Measurements from ENCODE around the gene ERP44.

The ERP44 gene

GRCh38 chr9:100092066-100092465, 6.7 kb downstream of the ERP44 start:
- DNase-seq, result no peak
- Histone ChIP-seq H3K27me3 (replicated peaks in 2 of 5; ENCODE audit: control insufficient read depth in 4 of 5, insufficient read depth in 5 of 5, low read length in 4 of 5) (no peaks in the 10 kb centered on the region), H3K4me1 (ENCODE audit: control extremely low read depth in 1 of 4, control insufficient read depth in 4 of 4, insufficient read depth in 4 of 4, low read length in 3 of 4) (peaks cover 3 to 17% (median 13%) of the 10 kb centered on the region in 4 experiments), H3K27ac (ENCODE audit: insufficient read depth in 1 of 2, low read depth in 1 of 2, low read length in 2 of 2, poor library complexity in 1 of 2, severe bottlenecking in 2 of 2) (no peak overlapping the region), H3K4me3 (ENCODE audit: control insufficient read depth in 1 of 7, extremely low read depth in 1 of 7, insufficient read depth in 4 of 7, low read depth in 2 of 7, low read length in 6 of 7) (no peak overlapping the region), H3K36me3 (ENCODE audit: control insufficient read depth in 4 of 4, insufficient read depth in 4 of 4, low read length in 3 of 4) (no peaks in the 10 kb centered on the region), H3K9me3 (ENCODE audit: control extremely low read depth in 1 of 5, control insufficient read depth in 4 of 5, insufficient read depth in 2 of 5, low read depth in 1 of 5, low read length in 4 of 5) (no peaks in the 10 kb centered on the region)
- WGBS (ENCODE audit: insufficient coverage), result no CpG with 5 or more reads among the region's 1 CpG
- CTCF ChIA-PET, result no interaction called here
- POLR2A ChIA-PET, result no interaction called here

- no peak overlapping the region for H3K27ac ChIP-seq (ENCODE audit: insufficient read depth in 1 of 2, low read depth in 1 of 2, low read length in 2 of 2, poor library complexity in 1 of 2, severe bottlenecking in 2 of 2)
- H3K36me3 ChIP-seq (ENCODE audit: control insufficient read depth in 4 of 4, insufficient read depth in 4 of 4, low read length in 3 of 4), result no peaks in the 10 kb centered on the region
- H3K9me3 ChIP-seq (ENCODE audit: control extremely low read depth in 1 of 5, control insufficient read depth in 4 of 5, insufficient read depth in 2 of 5, low read depth in 1 of 5, low read length in 4 of 5), result no peaks in the 10 kb centered on the region
- DNase-seq, result no peak
- WGBS (ENCODE audit: insufficient coverage), result no CpG with 5 or more reads among the region's 1 CpG
- no peaks in the 10 kb centered on the region for H3K27me3 ChIP-seq (replicated peaks in 2 of 5; ENCODE audit: control insufficient read depth in 4 of 5, insufficient read depth in 5 of 5, low read length in 4 of 5)
- ChIA-PET CTCF (no interaction called here), POLR2A (no interaction called here)
- no peak overlapping the region for H3K4me3 ChIP-seq (ENCODE audit: control insufficient read depth in 1 of 7, extremely low read depth in 1 of 7, insufficient read depth in 4 of 7, low read depth in 2 of 7, low read length in 6 of 7)
- peaks cover 7 to 19% (median 10%) of the 10 kb centered on the region in 4 experiments for H3K4me1 ChIP-seq (ENCODE audit: control extremely low read depth in 1 of 4, control insufficient read depth in 4 of 4, insufficient read depth in 4 of 4, low read length in 3 of 4)
These were observed 7.2 kb downstream of the ERP44 start for GRCh38 chr9:100091650-100092049.

GRCh38 chr9:100090880-100091279, 7.9 kb downstream of the ERP44 start:
- H3K36me3 ChIP-seq (ENCODE audit: control insufficient read depth in 4 of 4, insufficient read depth in 4 of 4, low read length in 3 of 4), result no peaks in the 10 kb centered on the region
- no peaks in the 10 kb centered on the region for H3K9me3 ChIP-seq (ENCODE audit: control extremely low read depth in 1 of 5, control insufficient read depth in 4 of 5, insufficient read depth in 2 of 5, low read depth in 1 of 5, low read length in 4 of 5)
- H3K4me1 ChIP-seq (ENCODE audit: control extremely low read depth in 1 of 4, control insufficient read depth in 4 of 4, insufficient read depth in 4 of 4, low read length in 3 of 4), result peaks cover 8 to 22% (median 9%) of the 10 kb centered on the region in 4 experiments
- no CpG with 5 or more reads among the region's 1 CpG for WGBS (ENCODE audit: insufficient coverage)
- DNase-seq, result no peak
- no peak overlapping the region for H3K27ac ChIP-seq (ENCODE audit: insufficient read depth in 1 of 2, low read depth in 1 of 2, low read length in 2 of 2, poor library complexity in 1 of 2, severe bottlenecking in 2 of 2)
- POLR2A ChIA-PET, result no interaction called here
- no peaks in the 10 kb centered on the region for H3K27me3 ChIP-seq (replicated peaks in 2 of 5; ENCODE audit: control insufficient read depth in 4 of 5, insufficient read depth in 5 of 5, low read length in 4 of 5)
- CTCF ChIA-PET, result interaction anchor here (0.6 to 1.1 kb wide), 3 partner anchors 11 to 804 kb away, joined by 4 read pairs; no protein-coding TSS in a partner anchor
- H3K4me3 ChIP-seq (ENCODE audit: control insufficient read depth in 1 of 7, extremely low read depth in 1 of 7, insufficient read depth in 4 of 7, low read depth in 2 of 7, low read length in 6 of 7), result no peak overlapping the region

- 67% methylated on average over 2 of the region's 4 CpGs for WGBS (ENCODE audit: insufficient coverage)
- no peak overlapping the region for H3K27ac ChIP-seq (ENCODE audit: insufficient read depth in 1 of 2, low read depth in 1 of 2, low read length in 2 of 2, poor library complexity in 1 of 2, severe bottlenecking in 2 of 2)
These were observed 10.6 kb downstream of the ERP44 start for GRCh38 chr9:100088202-100088601.

GRCh38 chr9:100087218-100087617, 11.6 kb downstream of the ERP44 start:
- DNase-seq, result peak; percentile 74 to 91 (median 89)
- no peak overlapping the region for H3K27ac ChIP-seq (ENCODE audit: insufficient read depth in 1 of 2, low read depth in 1 of 2, low read length in 2 of 2, poor library complexity in 1 of 2, severe bottlenecking in 2 of 2)
- no CpG with 5 or more reads among the region's 1 CpG for WGBS (ENCODE audit: insufficient coverage)
- no peaks in the 10 kb centered on the region for H3K36me3 ChIP-seq (ENCODE audit: control insufficient read depth in 4 of 4, insufficient read depth in 4 of 4, low read length in 3 of 4)
- H3K27me3 ChIP-seq (replicated peaks in 2 of 5; ENCODE audit: control insufficient read depth in 4 of 5, insufficient read depth in 5 of 5, low read length in 4 of 5), result no peaks in the 10 kb centered on the region
- peaks cover 10 to 25% (median 18%) of the 10 kb centered on the region in 4 experiments for H3K4me1 ChIP-seq (ENCODE audit: control extremely low read depth in 1 of 4, control insufficient read depth in 4 of 4, insufficient read depth in 4 of 4, low read length in 3 of 4)
- CTCF ChIA-PET, result interaction anchor here (1.0 to 1.6 kb wide), 6 partner anchors 11 to 92 kb away, joined by 3 to 4 read pairs (median 3); partner anchors contain the start of genes ERP44 and INVS
- POLR2A ChIA-PET, result interaction anchor here (1.0 kb wide), 1 partner anchor 11 kb away, joined by 4 read pairs; no protein-coding TSS in a partner anchor
- H3K9me3 ChIP-seq (ENCODE audit: control extremely low read depth in 1 of 5, control insufficient read depth in 4 of 5, insufficient read depth in 2 of 5, low read depth in 1 of 5, low read length in 4 of 5), result no peaks in the 10 kb centered on the region
- H3K4me3 ChIP-seq (ENCODE audit: control insufficient read depth in 1 of 7, extremely low read depth in 1 of 7, insufficient read depth in 4 of 7, low read depth in 2 of 7, low read length in 6 of 7), result peak overlapping the region in 1 of 7 experiments; percentile 17

More at GRCh38 chr9:100088202-100088601, 10.6 kb downstream of the ERP44 start:
- Histone ChIP-seq H3K36me3 (ENCODE audit: control insufficient read depth in 4 of 4, insufficient read depth in 4 of 4, low read length in 3 of 4) (no peaks in the 10 kb centered on the region), H3K4me3 (ENCODE audit: control insufficient read depth in 1 of 7, extremely low read depth in 1 of 7, insufficient read depth in 4 of 7, low read depth in 2 of 7, low read length in 6 of 7) (peak overlapping the region in 1 of 7 experiments; percentile 29), H3K4me1 (ENCODE audit: control extremely low read depth in 1 of 4, control insufficient read depth in 4 of 4, insufficient read depth in 4 of 4, low read length in 3 of 4) (peaks cover 10 to 25% (median 18%) of the 10 kb centered on the region in 4 experiments), H3K27me3 (replicated peaks in 2 of 5; ENCODE audit: control insufficient read depth in 4 of 5, insufficient read depth in 5 of 5, low read length in 4 of 5) (no peaks in the 10 kb centered on the region), H3K9me3 (ENCODE audit: control extremely low read depth in 1 of 5, control insufficient read depth in 4 of 5, insufficient read depth in 2 of 5, low read depth in 1 of 5, low read length in 4 of 5) (no peaks in the 10 kb centered on the region)
- no peak for DNase-seq
- ChIA-PET POLR2A (no interaction called here), CTCF (no interaction called here)

GRCh38 chr9:100086097-100086635, 12.6 kb downstream of the ERP44 start:
- H3K9me3 ChIP-seq (ENCODE audit: control extremely low read depth in 1 of 5, control insufficient read depth in 4 of 5, insufficient read depth in 2 of 5, low read depth in 1 of 5, low read length in 4 of 5), result no peaks in the 10 kb centered on the region
- no peaks in the 10 kb centered on the region for H3K36me3 ChIP-seq (ENCODE audit: control insufficient read depth in 4 of 4, insufficient read depth in 4 of 4, low read length in 3 of 4)
- ChIA-PET POLR2A (interaction anchor here (0.5 kb wide), 1 partner anchor 244 kb away, joined by 3 read pairs; no protein-coding TSS in a partner anchor), CTCF (interaction anchor here (1.1 to 1.6 kb wide), 3 partner anchors 55 to 91 kb away, joined by 3 read pairs; no protein-coding TSS in a partner anchor)
- peaks cover 10 to 25% (median 18%) of the 10 kb centered on the region in 4 experiments for H3K4me1 ChIP-seq (ENCODE audit: control extremely low read depth in 1 of 4, control insufficient read depth in 4 of 4, insufficient read depth in 4 of 4, low read length in 3 of 4)
- WGBS (ENCODE audit: insufficient coverage), result 71% methylated on average over 1 of the region's 3 CpGs
- H3K4me3 ChIP-seq (ENCODE audit: control insufficient read depth in 1 of 7, extremely low read depth in 1 of 7, insufficient read depth in 4 of 7, low read depth in 2 of 7, low read length in 6 of 7), result no peak overlapping the region
- no peaks in the 10 kb centered on the region for H3K27me3 ChIP-seq (replicated peaks in 2 of 5; ENCODE audit: control insufficient read depth in 4 of 5, insufficient read depth in 5 of 5, low read length in 4 of 5)
- no peak for DNase-seq
- H3K27ac ChIP-seq (ENCODE audit: insufficient read depth in 1 of 2, low read depth in 1 of 2, low read length in 2 of 2, poor library complexity in 1 of 2, severe bottlenecking in 2 of 2), result no peak overlapping the region

- ChIA-PET POLR2A (no interaction called here), CTCF (interaction anchor here (1.4 to 1.6 kb wide), 2 partner anchors 9 to 13 kb away, joined by 5 to 6 read pairs; partner anchors contain the start of gene ERP44)
- DNase-seq, result peak in 2 of 3 donors; percentile 77 to 86
- Histone ChIP-seq H3K9me3 (ENCODE audit: control extremely low read depth in 1 of 5, control insufficient read depth in 4 of 5, insufficient read depth in 2 of 5, low read depth in 1 of 5, low read length in 4 of 5) (no peaks in the 10 kb centered on the region), H3K27ac (ENCODE audit: insufficient read depth in 1 of 2, low read depth in 1 of 2, low read length in 2 of 2, poor library complexity in 1 of 2, severe bottlenecking in 2 of 2) (no peak overlapping the region), H3K36me3 (ENCODE audit: control insufficient read depth in 4 of 4, insufficient read depth in 4 of 4, low read length in 3 of 4) (no peaks in the 10 kb centered on the region), H3K4me3 (ENCODE audit: control insufficient read depth in 1 of 7, extremely low read depth in 1 of 7, insufficient read depth in 4 of 7, low read depth in 2 of 7, low read length in 6 of 7) (no peak overlapping the region), H3K4me1 (ENCODE audit: control extremely low read depth in 1 of 4, control insufficient read depth in 4 of 4, insufficient read depth in 4 of 4, low read length in 3 of 4) (peaks cover 10 to 25% (median 18%) of the 10 kb centered on the region in 4 experiments), H3K27me3 (replicated peaks in 2 of 5; ENCODE audit: control insufficient read depth in 4 of 5, insufficient read depth in 5 of 5, low read length in 4 of 5) (no peaks in the 10 kb centered on the region)
- 100% methylated on average over 3 of the region's 5 CpGs for WGBS (ENCODE audit: insufficient coverage)
These were observed 14.1 kb downstream of the ERP44 start for GRCh38 chr9:100084734-100085133.
